T-helper 17 cell (primary cell): ENCODE results near the gene DNAJC24. TPM values are rescaled to one million over a fixed set of nuclear protein-coding genes. Genes with fewer than 3 reads are reported as not detected.
A peak's percentile ranks its signal among the peaks of the same experiment; 100 is the strongest.
"Not testable (repeated sequence)": the region's sequence is repeated elsewhere in the genome, so short reads cannot be mapped to it uniquely, and the experiment has no call there.

Experiments used
- ATAC-seq: fragments of 150-1000 bp; cut with Tn5 transposase; 2 replicates; pipeline ENCODE4 v1.10.0; 2021; ENCODE audit warnings: mild to moderate bottlenecking, moderate library complexity
- DNase-seq, 3 donors: peaks; one replicate each; pipeline versions ENCODE4 v3.0.0 to v3.0.0-alpha.2; 2020 to 2021
- H3K9me3 ChIP-seq: one replicate; pipeline ENCODE4 v1.7.0; 2013; ENCODE audit warnings: low read length, mild to moderate bottlenecking; ENCODE audit not compliant: control insufficient read depth, poor library complexity, severe bottlenecking
- H3K27ac Mint-ChIP-seq: one replicate; pipeline ENCODE4 v1.8.0; 2022; ENCODE audit warnings: mild to moderate bottlenecking, moderate library complexity, mixed read lengths
- H3K27me3 Mint-ChIP-seq: one replicate; pipeline ENCODE4 v1.8.0; 2022; ENCODE audit warnings: mixed read lengths
- H3K36me3 Mint-ChIP-seq: one replicate; pipeline ENCODE4 v1.8.0; 2022; ENCODE audit warnings: low read depth, mixed read lengths
- H3K4me1 Mint-ChIP-seq: one replicate; pipeline ENCODE4 v1.8.0; 2022; ENCODE audit warnings: mild to moderate bottlenecking, mixed read lengths
- H3K4me3 Mint-ChIP-seq: one replicate; pipeline ENCODE4 v1.8.0; 2022; ENCODE audit warnings: mild to moderate bottlenecking, moderate library complexity, mixed read lengths
- total RNA-seq, 4 donors: library from RNA in 2 of 4; stranded (reverse) in 2 of 4; gene quantifications; one replicate each; pipeline ENCODE4 v1.2.3 and lab custom pipeline; 2022 to 2026

DNAJC24 gene
- total RNA-seq (10 to 100 TPM; 10.3 to 14.8 TPM), total RNA-seq (lab: John Stamatoyannopoulos, UW) (18.0 to 30.6 reads per million in 2 donors)

- H3K9me3 ChIP-seq, result no peaks in the 10 kb centered on the region
- peak; percentile 96 for ATAC-seq
- peak within 1 kb of the TSS; percentile 99 for H3K4me3 Mint-ChIP-seq
- peak; percentile 77 to 89 (median 85) for DNase-seq
- peaks cover 43% of the 10 kb centered on the region for H3K4me1 Mint-ChIP-seq
- H3K27me3 Mint-ChIP-seq, result no peaks in the 10 kb centered on the region
- H3K27ac Mint-ChIP-seq, result peak within 1 kb of the TSS; percentile 95
- peaks cover 5% of the 10 kb centered on the region for H3K36me3 Mint-ChIP-seq
Observed at GRCh38 chr11:31369348-31370329, at the start of gene DNAJC24, which contains the start of gene DCDC1. Gene DNAJC24, plus strand, starts transcription at chr11:31369860. Its CDS starts 889 bp downstream, at chr11:31370749. Gene DCDC1, minus strand, starts transcription at chr11:31369739. Its CDS starts 41,459 bp downstream, at chr11:31328280.

- H3K4me1 Mint-ChIP-seq, H3K4me3 Mint-ChIP-seq, H3K36me3 Mint-ChIP-seq, H3K27ac Mint-ChIP-seq, DNase-seq, H3K27me3 Mint-ChIP-seq, ATAC-seq, H3K9me3 ChIP-seq: not testable (repeated sequence)
Observed at GRCh38 chr11:31321494-31321893, 48.2 kb upstream of the DNAJC24 start.

GRCh38 chr11:31323145-31323544 lies 46.5 kb upstream of the DNAJC24 start:
- no peaks in the 10 kb centered on the region for H3K27me3 Mint-ChIP-seq
- H3K4me1 Mint-ChIP-seq, result peaks cover 6% of the 10 kb centered on the region
- H3K27ac Mint-ChIP-seq, result no peak overlapping the region
- DNase-seq (no peak), ATAC-seq (no peak)
- no peak overlapping the region for H3K4me3 Mint-ChIP-seq
- no peaks in the 10 kb centered on the region for H3K9me3 ChIP-seq
- H3K36me3 Mint-ChIP-seq, result no peaks in the 10 kb centered on the region

- DNase-seq (no peak), ATAC-seq (no peak)
- Mint-ChIP-seq H3K27ac (no peak overlapping the region), H3K36me3 (no peaks in the 10 kb centered on the region), H3K27me3 (no peaks in the 10 kb centered on the region), H3K4me3 (no peak overlapping the region), H3K4me1 (peaks cover 6% of the 10 kb centered on the region)
- no peaks in the 10 kb centered on the region for H3K9me3 ChIP-seq
Observed at GRCh38 chr11:31325160-31325559, 44.5 kb upstream of the DNAJC24 start.

GRCh38 chr11:31326470-31327148 lies 43.1 kb upstream of the DNAJC24 start:
- H3K9me3 ChIP-seq, result no peaks in the 10 kb centered on the region
- H3K36me3 Mint-ChIP-seq, result peaks cover 2% of the 10 kb centered on the region
- H3K27me3 Mint-ChIP-seq, result no peaks in the 10 kb centered on the region
- DNase-seq (no peak), ATAC-seq (no peak)
- peaks cover 6% of the 10 kb centered on the region for H3K4me1 Mint-ChIP-seq
- peak overlapping the region; percentile 66 for H3K27ac Mint-ChIP-seq
- H3K4me3 Mint-ChIP-seq, result peak overlapping the region; percentile 75

GRCh38 chr11:31327417-31327816 lies 42.2 kb upstream of the DNAJC24 start:
- H3K36me3 Mint-ChIP-seq, result peaks cover 2% of the 10 kb centered on the region
- no peak overlapping the region for H3K27ac Mint-ChIP-seq
- peak overlapping the region; percentile 75 for H3K4me3 Mint-ChIP-seq
- no peaks in the 10 kb centered on the region for H3K27me3 Mint-ChIP-seq
- no peak for DNase-seq
- ATAC-seq, result no peak
- no peaks in the 10 kb centered on the region for H3K9me3 ChIP-seq
- H3K4me1 Mint-ChIP-seq, result peaks cover 6% of the 10 kb centered on the region

- Mint-ChIP-seq H3K36me3 (peaks cover 2% of the 10 kb centered on the region), H3K27ac (no peak overlapping the region), H3K4me3 (no peak overlapping the region), H3K27me3 (no peaks in the 10 kb centered on the region), H3K4me1 (peaks cover 6% of the 10 kb centered on the region)
- H3K9me3 ChIP-seq, result no peaks in the 10 kb centered on the region
- ATAC-seq, result no peak
- no peak for DNase-seq
Observed at GRCh38 chr11:31328697-31329096, 41.0 kb upstream of the DNAJC24 start.

GRCh38 chr11:31337806-31338205 lies 31.9 kb upstream of the DNAJC24 start:
- ATAC-seq, result no peak
- no peak for DNase-seq

GRCh38 chr11:31340903-31341572 lies 28.6 kb upstream of the DNAJC24 start:
- no peaks in the 10 kb centered on the region for H3K9me3 ChIP-seq
- H3K27me3 Mint-ChIP-seq, result peaks cover 7% of the 10 kb centered on the region
- H3K36me3 Mint-ChIP-seq, result no peaks in the 10 kb centered on the region
- H3K4me3 Mint-ChIP-seq, result no peak overlapping the region
- peak; percentile 45 for ATAC-seq
- peaks cover 5% of the 10 kb centered on the region for H3K4me1 Mint-ChIP-seq
- H3K27ac Mint-ChIP-seq, result no peak overlapping the region
- no peak for DNase-seq

More at GRCh38 chr11:31337806-31338205, 31.9 kb upstream of the DNAJC24 start:
- no peaks in the 10 kb centered on the region for H3K9me3 ChIP-seq
- Mint-ChIP-seq H3K27ac (no peak overlapping the region), H3K4me3 (no peak overlapping the region), H3K27me3 (peaks cover 7% of the 10 kb centered on the region), H3K4me1 (peaks cover 5% of the 10 kb centered on the region), H3K36me3 (peaks cover 2% of the 10 kb centered on the region)

- no peak overlapping the region for H3K4me3 Mint-ChIP-seq
- no peak for ATAC-seq
- peaks cover 5% of the 10 kb centered on the region for H3K4me1 Mint-ChIP-seq
- DNase-seq, result no peak
- H3K36me3 Mint-ChIP-seq, result no peaks in the 10 kb centered on the region
- peaks cover 13% of the 10 kb centered on the region for H3K27me3 Mint-ChIP-seq
- no peaks in the 10 kb centered on the region for H3K9me3 ChIP-seq
- no peak overlapping the region for H3K27ac Mint-ChIP-seq
Observed at GRCh38 chr11:31351168-31351567, 18.5 kb upstream of the DNAJC24 start.

- H3K9me3 ChIP-seq, result no peaks in the 10 kb centered on the region
- H3K4me3 Mint-ChIP-seq, result no peak overlapping the region
- DNase-seq (no peak), ATAC-seq (no peak)
- peaks cover 3% of the 10 kb centered on the region for H3K4me1 Mint-ChIP-seq
- no peaks in the 10 kb centered on the region for H3K36me3 Mint-ChIP-seq
- H3K27ac Mint-ChIP-seq, result no peak overlapping the region
- H3K27me3 Mint-ChIP-seq, result peaks cover 8% of the 10 kb centered on the region
Observed at GRCh38 chr11:31355131-31355530, 14.5 kb upstream of the DNAJC24 start.

GRCh38 chr11:31355817-31356216 lies 13.8 kb upstream of the DNAJC24 start:
- H3K27ac Mint-ChIP-seq, result no peak overlapping the region
- no peak for DNase-seq
- H3K9me3 ChIP-seq, result no peaks in the 10 kb centered on the region
- peaks cover 7% of the 10 kb centered on the region for H3K4me1 Mint-ChIP-seq
- no peaks in the 10 kb centered on the region for H3K36me3 Mint-ChIP-seq
- no peak for ATAC-seq
- no peak overlapping the region for H3K4me3 Mint-ChIP-seq
- peaks cover 8% of the 10 kb centered on the region for H3K27me3 Mint-ChIP-seq

- ATAC-seq, result peak; percentile 46
- Mint-ChIP-seq H3K36me3 (no peaks in the 10 kb centered on the region), H3K27ac (peak overlapping the region; percentile 16), H3K4me1 (peaks cover 19% of the 10 kb centered on the region), H3K4me3 (peak overlapping the region; percentile 50), H3K27me3 (no peaks in the 10 kb centered on the region)
- no peaks in the 10 kb centered on the region for H3K9me3 ChIP-seq
- no peak for DNase-seq
Observed at GRCh38 chr11:31361743-31362142, 7.9 kb upstream of the DNAJC24 start.
